GM18861 (cell line): ENCODE results near the gene ANKRD34C.
A peak's percentile ranks its signal among the peaks of the same experiment; 100 is the strongest.
"Not testable (repeated sequence)": the region's sequence is repeated elsewhere in the genome, so short reads cannot be mapped to it uniquely, and the experiment has no call there.

ENCODE experiments used
- ATAC-seq: cut with Tn5 transposase; IDR thresholded peaks from one replicate; pipeline ENCODE4 v1.9.1; 2021; ENCODE audit not compliant: unreplicated experiment

The ANKRD34C gene

GRCh38 chr15:79310985-79311900 lies 28.7 kb downstream of the ANKRD34C start, which contains the start of gene TMED3:
Gene TMED3, plus strand, starts transcription at chr15:79311112. Its CDS starts 138 bp downstream, at chr15:79311250.
- peak; percentile 89 for ATAC-seq

GRCh38 chr15:79311901-79312553 lies 29.5 kb downstream of the ANKRD34C start:
- ATAC-seq: no peak

- ATAC-seq: no peak
These were observed 31.7 kb downstream of the ANKRD34C start for GRCh38 chr15:79314186-79314585.

- ATAC-seq: no peak
These were observed 32.3 kb downstream of the ANKRD34C start for GRCh38 chr15:79314811-79315210.

- ATAC-seq: no peak
These were observed 33.3 kb downstream of the ANKRD34C start for GRCh38 chr15:79315623-79316328.

- no peak for ATAC-seq
These were observed 34.3 kb downstream of the ANKRD34C start for GRCh38 chr15:79316864-79317263.

- ATAC-seq: not testable (repeated sequence)
These were observed 37.5 kb downstream of the ANKRD34C start for GRCh38 chr15:79319973-79320372.

GRCh38 chr15:79321876-79322275 lies 39.4 kb downstream of the ANKRD34C start:
- ATAC-seq: no peak

- ATAC-seq: no peak
These were observed 39.8 kb downstream of the ANKRD34C start for GRCh38 chr15:79322306-79322705.

GRCh38 chr15:79322945-79323344 lies 40.4 kb downstream of the ANKRD34C start:
- ATAC-seq: no peak

GRCh38 chr15:79329171-79329611 lies 46.7 kb downstream of the ANKRD34C start:
- ATAC-seq: no peak
